Inflammatory macrophage (primary cell): Measurements from ENCODE around the gene CD6.

Experiments
- DNase-seq, 2 donors: peaks; one replicate each; pipeline ENCODE4 v3.0.0-alpha.2; 2020 to 2022

The CD6 gene

GRCh38 chr11:61010466-61011228, 39.2 kb downstream of the CD6 start:
- no peak for DNase-seq

- no peak for DNase-seq
Measured at GRCh38 chr11:61011229-61011870, 39.9 kb downstream of the CD6 start.

DNA sequence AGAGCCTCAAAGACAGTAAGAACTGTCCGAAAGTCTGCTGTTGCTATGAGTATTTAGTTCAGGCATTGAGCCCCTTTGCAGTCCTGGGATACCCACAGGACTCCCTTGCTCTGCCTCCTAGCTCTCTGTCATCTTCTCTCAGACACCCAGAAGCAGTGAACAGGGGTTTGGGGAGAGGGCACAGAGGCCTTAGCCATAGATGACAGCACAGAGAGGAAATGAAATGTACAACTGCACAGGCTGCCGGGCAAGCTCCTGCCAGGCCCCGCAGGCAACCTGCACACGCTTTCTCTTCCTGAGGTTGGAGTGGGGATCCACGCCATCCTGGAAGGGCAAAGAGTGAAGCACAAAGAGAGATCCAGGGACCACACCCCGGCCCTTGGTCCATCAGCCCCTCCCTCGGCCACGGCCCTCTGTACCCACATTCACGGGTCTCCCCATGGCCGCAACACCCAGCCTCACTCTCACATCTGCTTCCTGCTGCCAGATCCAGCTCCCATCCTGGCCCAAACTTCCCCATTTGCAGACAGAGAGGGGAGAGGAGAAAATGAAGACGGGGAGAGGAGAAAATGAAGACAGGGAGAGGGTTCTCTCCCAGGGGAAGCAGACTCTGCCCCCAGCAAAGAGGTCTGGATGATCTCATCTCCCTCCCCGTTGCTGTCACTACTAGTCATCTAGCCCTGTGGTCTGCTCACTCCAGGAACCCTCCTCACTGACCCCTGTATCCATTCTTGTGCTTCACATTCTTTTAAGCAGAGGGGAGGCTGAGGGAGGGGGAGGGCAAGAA, 40.7 kb downstream of the CD6 start:
- peak; percentile 38 to 42 for DNase-seq

GRCh38 chr11:61012737-61013215, 41.3 kb downstream of the CD6 start:
- no peak for DNase-seq

GRCh38 chr11:61018059-61018458, 46.6 kb downstream of the CD6 start:
- no peak for DNase-seq

GRCh38 chr11:61019037-61019831, 47.8 kb downstream of the CD6 start:
- DNase-seq = no peak

DNA sequence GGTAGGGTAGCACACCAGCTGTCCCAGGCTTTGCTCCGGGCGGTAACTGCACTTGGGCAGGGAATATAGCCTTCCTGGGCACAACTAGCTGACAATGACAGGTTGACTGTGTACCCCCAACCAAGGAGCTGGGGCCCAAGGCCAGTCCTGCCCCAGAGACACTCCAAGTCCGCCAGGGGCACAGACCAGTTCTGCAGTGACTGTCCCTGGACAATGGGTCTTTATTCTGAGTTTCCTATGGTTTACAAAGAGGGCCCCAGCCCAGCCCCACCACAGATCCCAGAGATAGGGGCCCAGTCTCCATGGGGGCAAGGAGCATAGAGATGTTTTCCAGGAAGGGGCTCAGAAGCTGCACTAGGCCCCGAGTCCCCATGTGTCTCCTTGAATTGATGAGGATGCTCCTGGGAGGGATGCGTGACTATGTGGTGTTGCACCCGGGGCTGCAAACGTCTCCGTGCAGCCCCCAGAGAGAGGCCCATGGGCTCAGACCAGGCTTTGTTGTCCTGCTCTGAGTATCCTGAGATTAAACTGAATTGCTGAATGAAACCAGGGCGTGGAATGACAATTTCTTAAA, 48.4 kb downstream of the CD6 start:
- no peak for DNase-seq

DNA sequence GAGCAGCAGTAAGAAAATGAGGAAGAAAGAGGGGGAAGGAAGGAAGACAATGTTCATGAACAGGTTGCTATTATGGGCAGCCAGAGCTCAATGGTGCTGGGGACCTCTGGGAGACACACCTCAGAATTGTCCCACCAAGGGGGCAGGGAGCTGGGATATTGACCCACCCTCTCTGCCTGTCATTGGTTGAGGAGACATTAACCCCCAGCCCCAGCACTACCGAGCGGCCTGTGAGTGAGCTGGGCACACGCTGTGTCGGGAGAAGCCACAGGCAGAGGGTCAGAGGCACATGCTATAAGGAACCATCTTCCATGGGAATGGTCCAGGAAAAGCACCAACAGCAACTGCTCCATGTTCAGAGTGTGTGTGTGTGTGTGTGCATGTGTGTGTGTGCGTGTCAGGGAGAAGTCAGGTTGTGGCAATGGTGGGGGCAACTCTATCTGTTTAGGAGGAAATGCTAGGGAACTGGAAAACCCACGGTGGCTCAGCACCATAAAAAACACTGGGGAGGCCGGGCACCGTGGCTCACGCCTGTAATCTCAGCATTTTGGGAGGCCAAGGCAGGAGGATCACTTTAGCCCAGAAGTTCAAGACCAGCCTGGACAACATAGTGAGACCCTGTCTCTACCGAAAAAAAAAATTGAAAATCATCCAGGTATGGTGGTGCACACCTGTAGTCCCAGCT, 49.2 kb downstream of the CD6 start:
- DNase-seq = no peak

GRCh38 chr11:61021661-61022212, 50.3 kb downstream of the CD6 start:
- no peak for DNase-seq

DNA sequence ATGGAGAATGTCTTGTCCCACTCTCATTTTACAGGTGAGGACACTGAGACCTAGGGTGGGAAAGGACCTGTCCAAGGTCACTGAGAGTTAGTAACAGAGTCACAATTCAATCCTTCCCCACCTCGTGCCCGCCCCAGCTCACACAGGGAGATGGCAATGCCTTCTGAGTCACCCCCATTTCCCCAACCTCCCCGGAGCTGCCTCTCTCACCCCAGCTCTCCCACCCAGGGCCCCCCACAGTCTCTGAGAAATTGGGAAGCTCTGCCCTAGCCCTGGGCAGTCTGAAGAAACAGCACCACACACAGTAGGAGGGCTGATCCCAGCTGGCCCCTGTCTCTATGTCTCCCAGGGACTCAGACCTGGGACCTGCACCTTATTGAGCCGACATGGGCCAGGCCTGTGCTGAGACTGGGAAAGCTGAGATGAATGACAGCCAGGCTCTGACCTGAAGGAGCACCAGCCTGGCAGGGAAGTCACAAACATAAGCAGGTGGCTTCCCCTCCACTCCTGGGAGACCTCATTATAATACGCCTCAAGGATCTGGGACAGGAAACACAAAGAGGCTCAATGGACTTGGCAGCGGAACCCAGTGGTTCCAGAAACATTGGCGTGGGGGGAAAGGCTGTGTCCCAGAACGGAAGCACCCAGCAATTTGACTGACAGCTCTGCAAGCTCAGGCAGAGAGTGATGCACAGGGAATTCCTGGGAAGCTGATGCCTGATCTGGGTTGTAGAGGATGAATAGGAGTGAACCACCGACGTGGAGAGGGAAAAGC, 51.0 kb downstream of the CD6 start:
- peak in 1 of 2 donors; percentile 36 for DNase-seq

- no peak for DNase-seq
Measured at GRCh38 chr11:61023086-61023965, 51.8 kb downstream of the CD6 start.

GRCh38 chr11:61023966-61024295, 52.5 kb downstream of the CD6 start:
- DNase-seq = no peak

DNA sequence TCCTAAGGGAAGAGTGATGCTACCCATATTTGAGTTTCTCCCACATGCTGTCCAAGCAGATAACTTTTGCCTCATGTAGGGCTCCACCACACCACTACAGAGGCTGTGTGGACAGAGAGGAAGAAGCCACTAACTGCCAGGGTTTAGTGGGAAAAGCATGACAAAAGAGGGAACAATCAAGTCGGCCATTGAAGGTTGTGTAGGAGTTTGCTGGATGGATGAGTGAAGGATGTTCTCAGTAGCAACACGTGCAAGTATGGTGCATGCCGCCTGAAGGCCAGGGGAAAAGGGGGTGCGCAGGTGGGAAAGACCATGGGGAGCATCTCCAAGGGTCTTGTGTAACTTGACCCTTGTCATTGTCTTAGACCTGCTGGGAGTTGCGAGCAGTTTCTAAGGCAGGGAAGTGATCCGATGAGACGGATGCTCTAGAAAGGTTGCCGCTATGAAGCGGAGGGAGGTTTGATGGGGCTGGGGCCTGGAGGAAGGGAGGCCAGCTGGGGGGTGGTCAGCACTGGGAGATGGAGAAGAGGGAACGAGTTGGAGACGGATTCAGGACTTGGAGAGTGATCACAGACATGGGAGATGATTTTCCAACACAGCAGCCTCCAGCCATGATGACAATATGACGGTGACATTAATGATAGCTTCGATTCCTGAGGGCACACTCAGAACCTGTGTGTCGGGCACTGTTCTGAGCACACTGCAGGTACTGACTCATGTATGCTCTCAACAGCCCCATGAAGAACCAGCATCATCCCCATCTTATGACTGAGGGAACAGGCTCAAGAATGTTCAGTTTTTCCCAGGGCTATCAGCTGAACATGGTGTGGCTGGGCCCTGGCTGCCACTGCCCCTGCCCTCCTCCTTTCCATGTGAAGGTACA, 53.7 kb downstream of the CD6 start:
- no peak for DNase-seq

- no peak for DNase-seq
Measured at GRCh38 chr11:61025821-61026120, 54.3 kb downstream of the CD6 start.

DNA sequence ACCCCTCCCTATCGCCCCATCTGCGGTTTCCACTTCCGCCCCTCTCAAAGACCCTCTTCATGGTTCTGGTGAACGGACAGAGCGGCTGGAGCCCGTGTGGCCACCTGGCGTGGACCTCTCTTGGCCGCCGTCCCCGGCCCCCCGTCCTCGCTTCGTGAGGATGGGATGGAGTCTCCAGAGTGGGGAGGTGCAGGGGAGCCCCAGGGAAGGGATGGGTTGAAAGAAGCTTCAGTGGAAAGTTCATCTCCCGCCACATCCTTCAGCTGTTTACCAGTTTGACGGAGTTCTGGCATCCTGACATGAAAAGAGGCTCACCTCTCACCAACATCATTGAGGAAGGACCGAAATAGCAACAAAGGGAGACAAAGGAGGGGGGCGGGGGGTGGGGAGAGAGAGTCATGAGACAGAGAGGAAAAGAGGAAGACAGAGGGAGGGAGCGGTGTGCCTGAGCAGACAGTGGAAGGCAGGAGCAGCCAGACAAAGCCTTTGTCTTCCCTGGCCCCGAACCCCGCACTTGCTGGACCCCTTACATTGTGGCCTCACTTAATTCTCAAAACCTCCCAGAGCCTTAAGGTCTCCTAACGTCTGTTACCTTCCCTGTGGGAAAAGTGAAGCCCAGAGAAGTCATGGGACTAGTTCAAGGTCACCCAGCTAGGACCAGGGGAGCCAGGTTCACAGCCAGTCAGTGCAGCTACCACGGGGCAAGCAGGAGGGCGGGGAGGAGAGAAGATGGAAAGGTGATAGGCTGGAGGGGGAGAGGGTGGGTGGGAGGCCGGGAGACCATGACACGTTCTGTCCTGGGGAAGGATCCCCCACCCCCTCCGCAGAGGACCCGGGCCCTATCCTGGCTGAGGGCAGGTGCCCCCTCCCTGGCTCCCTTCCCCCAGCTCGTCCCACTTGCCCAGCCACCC, 54.9 kb downstream of the CD6 start:
- DNase-seq = peak; percentile 76 to 80

GRCh38 chr11:61027141-61027840, 55.8 kb downstream of the CD6 start:
- no peak for DNase-seq
